ENCODE data around the gene POU6F1. TPM values are rescaled to one million over a fixed set of nuclear protein-coding genes. Genes with fewer than 3 reads are reported as not detected.

POU6F1 gene
- total RNA-seq, 1 experiment from 2014 or later = 5.5 TPM

- no peak for DNase-seq (ENCODE audit: low read depth)
Measured at GRCh38 chr12:51162217-51162616, 55.6 kb downstream of the POU6F1 start.

GRCh38 chr12:51160814-51161459 is 56.9 kb downstream of the POU6F1 start:
- no peak for DNase-seq (ENCODE audit: low read depth)

- DNase-seq (ENCODE audit: low read depth) = no peak
Measured at GRCh38 chr12:51156245-51156765, 61.6 kb downstream of the POU6F1 start.

GRCh38 chr12:51152953-51153352 is 64.9 kb downstream of the POU6F1 start:
- no peak for DNase-seq (ENCODE audit: low read depth)

- DNase-seq (ENCODE audit: low read depth) = no peak
Measured at GRCh38 chr12:51150777-51151176, 67.1 kb downstream of the POU6F1 start.

- DNase-seq (ENCODE audit: low read depth) = no peak
Measured at GRCh38 chr12:51147309-51147708, 70.6 kb downstream of the POU6F1 start.

- DNase-seq (ENCODE audit: low read depth) = no peak
Measured at GRCh38 chr12:51139292-51139844, 78.5 kb downstream of the POU6F1 start.

Other genes with a start within 250 kb of the POU6F1 start
- gene SLC11A2, start 191.7 kb downstream of the POU6F1 start, total RNA-seq (2014; rRNA removed; shearing (Covaris generic)) = 19.2 and 28.8 TPM in 2 replicates
- 26.0 and 28.3 TPM in 2 replicates for gene LETMD1, start 169.7 kb downstream of the POU6F1 start, total RNA-seq (2014; rRNA removed; shearing (Covaris generic))
- 9.4 and 10.0 TPM in 2 replicates for gene CSRNP2, start 134.5 kb downstream of the POU6F1 start, total RNA-seq (2014; rRNA removed; shearing (Covaris generic))
- gene TFCP2, start 44.9 kb downstream of the POU6F1 start, total RNA-seq (2014; rRNA removed; shearing (Covaris generic)) = 6.2 and 8.4 TPM in 2 replicates
- 288 and 375 TPM in 2 replicates for gene DAZAP2, start 20.8 kb upstream of the POU6F1 start, total RNA-seq (2014; rRNA removed; shearing (Covaris generic))
- gene SMAGP, start 52.4 kb upstream of the POU6F1 start, total RNA-seq (2014; rRNA removed; shearing (Covaris generic)) = 20.4 and 23.9 TPM in 2 replicates
- not detected in 2 replicates for gene BIN2, start 106.1 kb upstream of the POU6F1 start, total RNA-seq (2014; rRNA removed; shearing (Covaris generic))
- 0.10 TPM in 1 of 2 replicates, not detected in the other for gene CELA1, start 128.6 kb upstream of the POU6F1 start, total RNA-seq (2014; rRNA removed; shearing (Covaris generic))
- gene GALNT6, start 173.3 kb upstream of the POU6F1 start, total RNA-seq (2014; rRNA removed; shearing (Covaris generic)) = 18.5 and 31.3 TPM in 2 replicates
- 0.78 and 0.96 TPM in 2 replicates for gene SLC4A8, start 206.8 kb upstream of the POU6F1 start, total RNA-seq (2014; rRNA removed; shearing (Covaris generic))